A673 (cell line): ENCODE measurements around the gene ZC3H12D.

Experiments used
- CTCF ChIP-seq: fragments of 300-800, 200-600 bp; sonication (generic); conservative IDR thresholded peaks from 2 replicates; pipeline ENCODE4 v1.5.1; 2017; ENCODE audit warnings: low read depth, mild to moderate bottlenecking, antibody characterized with exemption, low read length, moderate library complexity, mixed read lengths
- EZH2 ChIP-seq: fragments of 200-600 bp; sonication (generic); IDR thresholded peaks from 2 replicates; pipeline ENCODE4 v1.6.1; 2017; ENCODE audit warnings: borderline replicate concordance, low read depth, mild to moderate bottlenecking, mixed read lengths, antibody characterized with exemption, low read length; ENCODE audit not compliant: poor library complexity, severe bottlenecking

- TF ChIP-seq CTCF = no peak
- TF ChIP-seq EZH2 = no peak
Measured at GRCh38 chr6:149478631-149479314, 6.0 kb downstream of the ZC3H12D start.
